Fibroblast of mammary gland (primary cell): ENCODE measurements around the gene HRH2.

ENCODE experiments used
- DNase-seq: peaks from one replicate; pipeline ENCODE4 v3.0.0-alpha.2; 2010; ENCODE audit warnings: low read depth
- H3K4me3 ChIP-seq: 2 replicates; pipeline ENCODE4 v1.5.1; 2011; ENCODE audit warnings: low read depth, mild to moderate bottlenecking, low read length, moderate library complexity; ENCODE audit not compliant: control insufficient read depth
- TF ChIP-seq, protein P1 (sequence below): conservative IDR thresholded peaks from 2 replicates; pipeline ENCODE4 v1.5.1; 2011; ENCODE audit warnings: low read depth, low read length, inconsistent platforms; ENCODE audit not compliant: control insufficient read depth, insufficient read depth

The HRH2 gene

DNA sequence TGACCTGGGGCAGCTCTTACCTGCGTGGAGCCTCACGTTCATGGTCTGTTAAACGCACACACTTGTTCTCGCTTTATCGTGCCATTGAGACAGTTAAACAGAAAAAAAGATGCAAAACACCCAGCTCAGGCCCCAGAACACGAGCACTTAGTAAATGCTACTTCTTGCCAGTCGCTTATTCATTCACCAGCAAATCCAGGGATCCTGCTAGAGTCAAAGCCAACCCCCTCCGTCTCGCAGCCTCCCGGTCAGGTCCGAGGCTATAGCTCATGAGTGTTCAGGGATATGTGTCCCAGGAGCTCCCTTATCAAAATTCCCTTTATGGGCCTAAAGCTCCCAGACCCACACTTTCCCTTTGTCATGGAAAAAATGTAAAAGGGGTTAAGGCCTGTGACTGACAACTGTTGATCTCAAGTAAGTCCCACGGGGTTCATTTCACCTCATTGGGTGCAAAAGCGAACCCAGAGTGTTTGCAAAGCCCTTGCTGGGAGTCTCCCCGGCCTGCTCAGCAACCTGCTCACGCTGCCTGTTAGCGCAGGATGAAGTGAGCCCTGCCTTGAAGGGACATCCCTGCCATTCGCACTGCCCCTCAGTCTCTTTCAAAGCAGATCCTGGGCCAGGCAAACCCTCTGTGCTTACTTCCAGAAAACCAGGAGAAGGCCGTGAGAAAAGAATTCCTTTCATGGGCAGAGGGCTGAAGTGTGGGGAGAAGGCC, 40.7 kb downstream of the HRH2 start:
- TF ChIP-seq, protein P1, sequence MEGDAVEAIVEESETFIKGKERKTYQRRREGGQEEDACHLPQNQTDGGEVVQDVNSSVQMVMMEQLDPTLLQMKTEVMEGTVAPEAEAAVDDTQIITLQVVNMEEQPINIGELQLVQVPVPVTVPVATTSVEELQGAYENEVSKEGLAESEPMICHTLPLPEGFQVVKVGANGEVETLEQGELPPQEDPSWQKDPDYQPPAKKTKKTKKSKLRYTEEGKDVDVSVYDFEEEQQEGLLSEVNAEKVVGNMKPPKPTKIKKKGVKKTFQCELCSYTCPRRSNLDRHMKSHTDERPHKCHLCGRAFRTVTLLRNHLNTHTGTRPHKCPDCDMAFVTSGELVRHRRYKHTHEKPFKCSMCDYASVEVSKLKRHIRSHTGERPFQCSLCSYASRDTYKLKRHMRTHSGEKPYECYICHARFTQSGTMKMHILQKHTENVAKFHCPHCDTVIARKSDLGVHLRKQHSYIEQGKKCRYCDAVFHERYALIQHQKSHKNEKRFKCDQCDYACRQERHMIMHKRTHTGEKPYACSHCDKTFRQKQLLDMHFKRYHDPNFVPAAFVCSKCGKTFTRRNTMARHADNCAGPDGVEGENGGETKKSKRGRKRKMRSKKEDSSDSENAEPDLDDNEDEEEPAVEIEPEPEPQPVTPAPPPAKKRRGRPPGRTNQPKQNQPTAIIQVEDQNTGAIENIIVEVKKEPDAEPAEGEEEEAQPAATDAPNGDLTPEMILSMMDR: no peak
- no peak overlapping the region for H3K4me3 ChIP-seq
- DNase-seq: no peak

DNA sequence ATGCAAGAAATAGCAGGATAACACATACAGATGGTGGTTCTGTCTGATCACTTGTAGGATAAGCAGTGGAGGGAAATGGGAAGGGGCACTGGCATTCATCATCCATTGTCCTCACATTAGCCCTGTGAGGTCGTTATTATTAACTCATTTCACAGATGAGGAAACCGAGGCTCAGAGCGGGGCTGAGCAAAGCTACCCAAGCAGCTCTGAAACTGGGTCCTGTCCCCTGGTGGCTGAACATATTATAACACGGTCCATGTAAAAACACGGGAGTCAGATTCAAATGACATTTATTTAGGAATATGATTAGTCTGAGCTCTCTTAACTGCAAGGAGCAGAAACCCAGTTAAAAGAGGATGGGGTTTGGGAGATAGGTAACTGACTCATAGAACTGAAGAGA, 43.1 kb downstream of the HRH2 start:
- DNase-seq: no peak
- H3K4me3 ChIP-seq: no peak overlapping the region
- TF ChIP-seq, protein P1: peak; percentile 27

DNA sequence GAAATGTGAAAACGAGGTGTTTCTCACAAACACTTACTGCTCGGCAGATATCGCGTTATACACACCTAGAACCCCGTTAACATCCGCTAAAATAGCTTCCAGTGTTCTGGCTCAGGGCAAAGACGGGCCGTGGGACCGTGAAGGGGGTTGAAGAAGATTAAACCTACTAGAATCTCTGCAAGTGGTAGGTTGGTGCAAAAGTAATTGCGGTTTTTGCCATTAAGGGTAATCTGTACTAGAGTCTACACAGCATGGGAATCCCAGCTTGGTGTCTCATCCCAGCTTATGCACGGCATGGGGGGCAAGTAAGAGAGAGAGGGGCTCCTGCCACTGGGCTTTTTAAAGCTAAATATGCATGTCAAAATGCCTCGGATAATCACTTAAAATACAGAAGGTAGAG, 43.9 kb downstream of the HRH2 start:
- TF ChIP-seq, protein P1: no peak
- no peak for DNase-seq

DNA sequence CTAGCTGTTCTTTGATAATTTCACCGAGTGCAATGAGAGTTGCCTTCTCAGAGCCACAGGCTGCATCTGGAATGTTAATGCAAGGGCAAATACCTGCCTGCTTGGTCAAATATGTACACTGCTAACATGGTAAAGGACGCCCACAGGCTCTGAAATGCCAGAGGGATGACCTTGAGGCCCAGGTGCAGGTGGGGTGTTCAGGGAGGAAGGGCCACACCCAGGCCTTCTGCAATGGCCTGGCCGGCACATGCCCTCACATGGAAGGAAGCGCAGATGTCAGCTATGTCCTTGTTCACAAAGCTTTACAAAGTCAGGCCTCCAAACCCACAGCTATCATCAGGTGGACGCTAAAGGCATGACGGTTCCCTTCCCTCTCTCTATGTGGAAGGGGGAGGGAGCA, 48.6 kb downstream of the HRH2 start:
- no peak overlapping the region for H3K4me3 ChIP-seq
- TF ChIP-seq, protein P1: no peak
- no peak for DNase-seq

More for the DNA sequence above, 43.9 kb downstream of the HRH2 start:
- no peak overlapping the region for H3K4me3 ChIP-seq

DNA sequence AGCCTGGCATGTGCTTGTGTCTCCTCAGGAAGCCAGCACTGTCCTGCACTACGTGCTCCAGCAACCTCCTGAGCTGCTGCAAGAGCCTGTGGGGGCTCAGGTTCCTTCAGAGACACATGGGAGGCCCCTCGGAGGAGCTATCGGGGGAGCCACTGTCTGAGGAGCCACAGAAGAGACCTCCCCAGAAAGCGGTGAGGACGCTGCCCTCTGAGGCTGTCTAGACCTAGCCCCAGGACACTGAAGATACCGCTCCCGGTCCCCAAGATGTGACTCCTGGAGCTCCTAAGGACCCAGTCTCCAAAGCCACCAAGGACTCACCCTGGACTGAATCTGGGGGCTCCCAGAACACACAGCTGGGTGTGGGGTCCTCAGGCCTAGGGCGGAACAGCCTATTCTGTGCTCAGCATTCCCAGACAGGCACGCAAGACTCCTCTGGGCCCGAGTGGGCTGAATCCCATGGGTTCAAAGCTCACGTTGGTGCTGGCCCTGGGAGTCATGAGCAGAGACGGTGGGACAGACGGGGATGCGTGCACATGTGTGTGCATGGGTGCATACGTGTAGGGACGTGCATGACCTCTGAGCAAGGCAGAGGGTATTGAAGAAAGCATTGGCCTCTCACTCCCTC, 50.0 kb downstream of the HRH2 start:
- TF ChIP-seq, protein P1: no peak
- DNase-seq: no peak
- H3K4me3 ChIP-seq: no peak overlapping the region

DNA sequence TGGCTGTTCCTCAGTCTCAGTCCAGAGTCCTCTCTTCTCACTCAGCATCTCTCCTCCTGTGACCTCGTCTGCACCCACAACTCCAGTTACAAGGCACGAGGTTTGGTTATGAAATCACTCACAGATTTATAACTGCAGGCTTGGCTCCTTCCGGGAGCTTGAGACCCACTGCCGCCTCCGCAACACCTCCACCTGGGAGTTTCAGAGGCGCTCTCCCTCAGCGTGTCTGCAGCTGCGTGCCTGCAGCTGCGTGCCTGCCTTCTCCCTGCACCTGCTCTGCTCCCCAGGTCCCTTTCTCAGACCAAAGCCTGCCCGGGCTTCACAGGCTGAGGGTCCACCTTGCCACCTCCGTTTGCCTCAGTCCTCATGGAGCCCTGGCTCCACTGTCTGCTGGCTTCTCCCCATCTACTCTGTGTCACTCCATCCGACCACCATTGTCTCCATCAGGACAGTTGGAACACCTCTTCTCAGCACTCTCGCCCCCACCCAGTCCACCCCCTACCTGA, 51.5 kb downstream of the HRH2 start:
- no peak overlapping the region for H3K4me3 ChIP-seq
- DNase-seq: no peak
- TF ChIP-seq, protein P1: no peak
